Measurements from ENCODE around the gene PODNL1.

PODNL1 gene, protein sequence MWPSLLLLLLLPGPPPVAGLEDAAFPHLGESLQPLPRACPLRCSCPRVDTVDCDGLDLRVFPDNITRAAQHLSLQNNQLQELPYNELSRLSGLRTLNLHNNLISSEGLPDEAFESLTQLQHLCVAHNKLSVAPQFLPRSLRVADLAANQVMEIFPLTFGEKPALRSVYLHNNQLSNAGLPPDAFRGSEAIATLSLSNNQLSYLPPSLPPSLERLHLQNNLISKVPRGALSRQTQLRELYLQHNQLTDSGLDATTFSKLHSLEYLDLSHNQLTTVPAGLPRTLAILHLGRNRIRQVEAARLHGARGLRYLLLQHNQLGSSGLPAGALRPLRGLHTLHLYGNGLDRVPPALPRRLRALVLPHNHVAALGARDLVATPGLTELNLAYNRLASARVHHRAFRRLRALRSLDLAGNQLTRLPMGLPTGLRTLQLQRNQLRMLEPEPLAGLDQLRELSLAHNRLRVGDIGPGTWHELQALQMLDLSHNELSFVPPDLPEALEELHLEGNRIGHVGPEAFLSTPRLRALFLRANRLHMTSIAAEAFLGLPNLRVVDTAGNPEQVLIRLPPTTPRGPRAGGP

DNA sequence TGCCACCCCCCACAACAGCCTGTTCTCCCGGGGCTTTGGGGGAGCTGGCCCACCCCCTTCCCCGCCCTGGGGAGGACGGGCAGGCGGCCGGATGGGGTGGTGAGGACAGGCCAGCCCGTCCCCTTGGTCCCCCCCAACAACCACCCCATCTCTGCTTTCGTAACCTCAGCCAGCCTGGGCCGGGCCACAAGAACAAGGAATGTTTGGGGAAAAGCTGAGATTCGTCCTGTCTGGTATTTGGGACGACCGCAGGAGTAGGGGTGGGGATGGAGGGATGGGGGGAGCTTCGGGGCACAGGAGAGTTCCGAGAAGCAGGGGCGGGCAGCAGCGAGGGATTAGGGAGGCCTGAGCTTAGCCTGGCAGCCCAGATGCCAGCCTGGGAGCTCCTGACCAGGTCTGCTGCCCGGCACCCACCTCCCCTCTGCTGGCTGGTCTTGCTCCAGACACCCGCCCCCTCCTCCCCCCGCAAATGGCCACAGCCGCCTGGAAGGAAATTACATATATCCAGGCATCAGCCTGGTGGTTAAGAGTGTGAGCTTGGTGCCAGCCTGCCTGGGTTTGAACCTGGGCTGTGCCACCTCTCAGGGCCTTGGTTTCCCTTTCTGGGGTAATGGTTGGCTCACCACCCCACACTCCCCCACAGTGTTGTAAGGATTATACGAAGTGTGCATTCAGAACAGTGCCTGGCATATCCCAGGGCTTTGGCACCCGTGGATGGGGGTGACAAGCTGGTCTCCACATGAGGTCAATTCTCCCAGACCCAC is at the start of gene PODNL1:
Gene PODNL1 (minus strand): TSS at position 117 of the 764 bp plus-strand sequence. CDS start 236 bp downstream, outside the sequence.
- no peak for FAIRE-seq

DNA sequence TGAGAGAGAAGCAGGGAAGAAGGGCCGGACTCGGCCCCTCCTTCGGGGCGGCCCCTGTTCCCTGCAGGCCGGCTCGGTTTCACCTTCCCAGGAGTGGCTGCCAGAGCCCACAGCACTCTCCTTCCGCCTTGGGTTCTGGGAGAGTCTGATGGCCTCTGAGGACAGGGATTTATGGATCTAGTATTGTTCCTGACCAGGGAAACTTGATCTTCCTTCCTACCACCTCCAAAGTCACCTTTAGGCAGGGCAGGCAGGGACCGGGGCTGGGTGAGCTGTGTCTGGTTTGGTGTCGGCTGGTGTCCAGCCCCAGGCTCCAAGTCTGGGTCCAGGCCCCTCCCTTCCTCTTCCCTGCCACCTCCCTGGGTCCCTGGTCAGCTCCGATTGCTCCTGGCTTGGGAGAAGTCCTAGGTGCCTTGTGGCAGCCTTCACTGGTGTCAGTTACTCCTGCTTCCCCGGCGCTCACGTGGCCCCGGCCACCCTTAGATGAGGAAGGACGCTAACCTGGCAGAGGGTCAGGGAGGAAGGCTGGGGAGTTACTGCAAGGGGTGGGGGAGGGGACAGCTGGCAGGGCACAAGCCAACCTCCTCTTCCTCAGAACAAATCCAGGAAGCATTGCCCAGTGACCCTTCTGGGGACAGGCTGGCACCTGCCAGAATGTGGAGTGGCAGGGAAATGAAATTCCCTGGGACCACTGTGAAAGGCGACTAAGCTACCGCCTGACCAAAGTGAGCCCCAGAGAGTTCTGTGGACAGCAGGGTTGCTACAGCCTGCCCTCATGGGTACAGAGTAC is 49.1 kb upstream of the PODNL1 start:
- FAIRE-seq = no peak

DNA sequence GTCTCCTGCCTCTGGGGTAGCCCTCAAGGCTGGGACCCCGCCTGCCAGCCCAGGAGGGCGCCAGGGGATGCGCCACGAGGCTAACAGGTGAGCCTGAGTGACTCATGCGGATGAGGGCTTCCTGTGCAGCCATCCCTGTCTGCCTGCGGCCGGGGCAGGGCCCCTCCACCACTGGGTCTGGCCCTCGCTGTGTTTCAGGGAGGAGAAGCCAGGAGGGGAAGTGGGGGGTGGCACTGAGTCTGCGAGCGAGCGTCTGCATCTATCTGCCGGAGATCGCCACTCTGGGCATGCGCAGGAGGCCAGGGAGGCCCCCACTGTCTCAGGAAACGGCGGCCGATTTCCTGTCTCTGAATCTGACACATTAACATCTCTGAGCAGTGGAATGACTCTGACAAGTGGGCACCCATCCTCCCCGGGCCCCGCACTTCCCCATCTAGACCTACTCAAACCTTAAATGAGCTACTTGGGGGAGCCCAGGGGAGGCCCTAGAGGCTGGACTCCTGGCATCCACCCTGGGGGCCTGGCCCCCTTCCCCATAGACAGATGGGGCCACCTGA is 48.2 kb upstream of the PODNL1 start:
- no peak for FAIRE-seq

DNA sequence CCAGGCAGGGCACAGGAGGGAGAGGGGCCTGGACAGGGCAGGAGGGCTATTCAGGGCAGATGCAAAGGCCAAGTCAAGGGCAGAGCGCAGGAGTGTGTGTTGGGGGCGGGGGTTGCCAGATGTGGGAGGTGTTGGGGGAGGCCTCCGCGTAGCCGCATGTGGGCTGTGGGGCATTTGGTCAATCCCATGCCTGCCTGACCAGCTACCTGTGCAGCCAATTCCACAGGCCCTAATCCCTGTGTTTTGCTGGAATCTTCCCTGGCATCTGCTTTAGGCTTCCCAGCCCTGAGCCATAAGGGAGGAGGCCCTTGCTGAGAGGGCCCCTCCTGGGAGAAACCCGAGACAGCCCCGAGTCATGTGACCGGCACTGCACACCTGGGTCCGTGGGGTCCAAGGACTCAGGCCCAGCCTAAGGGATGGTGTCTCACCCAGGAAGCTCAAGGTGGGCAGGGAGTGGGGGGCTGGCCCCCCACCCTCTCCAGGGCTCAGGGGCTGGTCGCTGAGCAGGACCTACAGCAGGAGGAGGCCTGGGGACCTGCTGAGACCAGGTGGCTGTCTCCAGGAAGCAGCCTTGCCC is 47.6 kb upstream of the PODNL1 start:
- FAIRE-seq = no peak

DNA sequence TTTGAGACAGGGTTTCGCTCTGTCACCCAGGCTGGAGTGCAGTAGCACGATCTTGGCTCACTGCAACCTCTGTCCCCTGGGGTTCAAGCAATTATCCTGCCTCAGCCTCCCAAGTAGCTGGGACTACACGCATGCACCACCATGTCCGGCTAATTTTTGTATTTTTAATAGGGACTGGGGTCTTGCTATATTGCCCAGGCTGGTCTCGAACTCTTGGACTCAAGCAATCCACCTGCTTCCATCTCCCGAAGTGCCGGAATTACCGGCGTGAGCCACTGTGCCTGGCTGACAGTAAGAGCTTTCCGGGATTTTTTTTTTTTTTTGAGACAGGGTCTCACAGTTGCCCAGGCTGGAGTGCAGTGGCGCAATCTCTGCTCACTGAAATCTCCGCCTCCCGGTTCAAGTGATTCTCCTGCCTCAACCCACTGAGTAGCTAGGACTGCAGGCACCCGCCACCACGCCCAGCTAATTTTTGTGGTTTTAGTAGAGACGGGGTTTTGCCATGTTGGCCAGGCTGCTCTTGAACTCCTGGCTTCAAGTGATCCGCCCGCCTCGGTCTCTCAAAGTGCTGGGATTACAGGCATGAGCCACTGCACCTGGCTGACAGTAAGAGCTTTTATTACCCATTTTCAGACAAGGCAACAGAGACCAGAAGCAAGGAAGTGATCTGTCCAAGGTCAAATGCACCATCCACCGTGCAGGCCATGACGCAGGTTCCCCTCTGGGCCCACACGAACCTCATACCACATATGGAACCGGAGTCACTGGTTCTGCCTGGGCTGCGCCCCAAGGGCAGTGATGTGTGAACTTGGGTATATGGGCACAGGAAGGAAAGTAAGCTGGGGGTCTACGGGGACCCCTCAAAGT is 46.9 kb upstream of the PODNL1 start:
- no peak for FAIRE-seq

DNA sequence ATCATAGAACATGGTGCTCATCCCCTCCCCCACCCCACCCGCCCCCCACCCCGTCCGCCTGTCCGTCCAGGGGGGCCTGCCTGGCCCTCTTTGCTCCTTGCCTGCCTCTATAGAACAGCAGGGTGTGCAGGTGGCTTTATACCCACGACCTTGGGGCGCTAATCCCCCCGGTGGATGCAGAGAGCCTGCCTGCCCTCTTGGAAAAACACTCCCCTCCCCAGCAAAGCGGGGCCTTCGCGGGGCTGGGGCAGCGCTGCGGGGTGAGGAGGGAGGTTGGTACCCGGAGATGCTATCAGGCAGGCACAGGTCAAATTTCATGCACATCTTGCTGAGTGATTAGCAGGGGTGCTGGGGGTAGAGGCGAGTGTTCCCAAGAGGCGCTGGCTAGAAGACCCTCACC is 46.0 kb upstream of the PODNL1 start:
- no peak for FAIRE-seq

DNA sequence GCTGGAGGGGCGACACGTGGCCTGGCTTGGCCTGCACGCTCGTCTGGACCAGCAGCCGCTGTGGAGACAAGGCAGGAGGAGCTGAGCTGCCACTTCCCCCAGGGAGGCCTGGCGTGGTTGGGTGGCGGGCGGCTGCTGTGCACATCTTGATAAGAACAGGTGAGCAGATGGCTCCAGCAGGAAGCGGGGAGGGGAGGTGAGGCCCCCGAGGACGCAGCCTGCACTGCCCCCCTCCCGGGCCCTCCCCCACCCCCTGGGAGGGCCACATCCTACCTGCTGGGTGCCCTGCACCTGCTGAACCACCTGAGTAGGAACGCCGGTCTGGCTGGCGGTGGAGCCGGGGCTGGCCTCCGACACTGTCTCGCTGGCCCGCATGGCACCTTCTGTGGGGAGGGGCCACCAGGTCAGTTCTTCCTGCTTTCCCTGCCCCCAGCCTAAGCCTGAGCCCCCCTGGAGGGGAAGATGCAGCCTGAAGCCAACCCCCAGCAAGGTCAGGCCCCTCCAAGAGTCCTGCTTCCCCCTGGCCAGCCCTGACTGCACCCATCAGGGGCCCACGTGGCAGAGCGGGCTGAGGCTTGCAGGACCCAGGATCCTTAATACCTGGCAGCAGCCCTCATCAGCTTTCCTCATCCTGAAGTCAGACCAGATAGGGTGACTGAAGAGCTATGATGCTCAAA is 45.1 kb upstream of the PODNL1 start:
- FAIRE-seq = no peak

DNA sequence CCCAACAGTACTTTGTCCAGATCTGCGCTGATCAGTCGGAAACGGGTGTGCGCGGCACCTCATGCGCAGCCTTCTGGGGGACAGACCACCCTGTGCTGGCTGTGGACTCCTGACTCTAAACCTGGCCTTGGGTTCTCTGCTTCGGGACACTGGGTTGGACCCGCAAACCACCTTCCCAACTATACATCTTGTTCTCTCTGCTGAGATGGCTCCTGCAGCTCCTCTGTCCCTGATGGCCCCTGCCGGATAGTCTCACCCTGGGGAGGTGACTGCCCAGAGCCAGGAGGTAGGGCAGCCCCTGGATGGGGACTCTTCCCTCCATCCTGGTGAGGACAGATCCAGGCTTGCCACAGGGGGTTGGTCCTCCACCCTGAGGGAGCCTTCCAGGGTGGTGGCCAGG is 44.6 kb upstream of the PODNL1 start:
- no peak for FAIRE-seq

DNA sequence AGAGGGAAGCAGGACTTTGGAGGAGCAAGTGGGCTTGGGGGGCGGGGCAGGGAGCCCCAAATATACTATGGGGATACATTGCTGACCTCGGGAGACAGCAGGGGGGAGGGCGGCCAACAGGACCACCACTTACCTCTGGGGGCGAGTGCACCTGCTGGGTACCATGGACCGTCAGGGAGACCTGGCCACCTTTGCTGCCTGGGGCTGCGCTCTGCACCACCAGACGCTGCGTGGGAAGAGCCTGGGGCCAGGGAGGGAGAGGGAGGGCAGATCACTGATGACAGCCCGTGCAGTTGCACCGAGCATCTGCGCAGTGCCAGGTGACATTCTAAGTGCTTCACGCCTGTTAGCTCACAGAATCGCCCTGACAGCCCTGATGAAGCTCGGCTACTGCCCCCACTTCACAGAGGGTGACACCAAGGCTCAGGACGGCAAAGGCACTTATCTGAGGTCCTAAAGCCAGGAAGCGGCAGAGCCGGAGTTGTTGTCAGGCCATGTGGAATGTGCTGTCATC is 43.8 kb upstream of the PODNL1 start:
- no peak for FAIRE-seq

DNA sequence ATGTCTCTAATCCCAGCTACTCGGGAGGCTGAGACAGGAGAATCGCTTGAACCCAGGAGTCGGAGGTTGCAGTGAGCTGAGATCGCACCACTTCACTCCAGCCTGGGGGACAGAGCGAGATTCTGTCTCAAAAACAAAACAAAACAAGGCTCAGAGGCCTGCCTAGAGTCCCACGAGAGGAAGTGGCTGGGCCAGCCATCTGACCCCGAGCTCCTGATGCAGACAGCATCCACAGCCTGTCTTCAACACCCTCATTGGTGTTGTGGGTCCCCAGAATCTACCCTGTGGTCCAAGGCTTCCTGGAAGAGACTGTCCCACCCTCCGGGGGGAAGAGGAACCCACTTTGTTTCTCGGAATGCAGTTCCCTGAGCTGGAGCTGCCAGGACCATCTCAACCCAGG is 43.2 kb upstream of the PODNL1 start:
- FAIRE-seq = no peak

DNA sequence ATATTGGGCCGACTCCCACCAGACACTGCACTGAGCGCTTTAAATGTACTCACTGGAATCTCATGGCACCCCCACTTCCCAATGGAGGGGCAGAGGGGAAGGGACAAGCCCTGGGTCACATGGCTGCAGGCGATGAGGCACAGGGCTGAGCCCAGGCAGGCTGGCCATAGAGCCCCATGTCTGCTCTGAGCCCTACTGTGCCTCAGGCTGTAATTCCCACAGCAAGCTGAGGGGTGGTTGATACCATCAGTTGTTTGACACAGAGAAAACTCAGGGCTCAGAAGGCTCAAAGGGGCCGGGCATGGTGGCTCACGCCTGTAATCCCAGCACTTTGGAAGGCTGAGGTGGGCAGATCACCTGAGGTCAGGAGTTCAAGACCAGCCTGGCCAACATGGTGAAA is 42.8 kb upstream of the PODNL1 start:
- no peak for FAIRE-seq

DNA sequence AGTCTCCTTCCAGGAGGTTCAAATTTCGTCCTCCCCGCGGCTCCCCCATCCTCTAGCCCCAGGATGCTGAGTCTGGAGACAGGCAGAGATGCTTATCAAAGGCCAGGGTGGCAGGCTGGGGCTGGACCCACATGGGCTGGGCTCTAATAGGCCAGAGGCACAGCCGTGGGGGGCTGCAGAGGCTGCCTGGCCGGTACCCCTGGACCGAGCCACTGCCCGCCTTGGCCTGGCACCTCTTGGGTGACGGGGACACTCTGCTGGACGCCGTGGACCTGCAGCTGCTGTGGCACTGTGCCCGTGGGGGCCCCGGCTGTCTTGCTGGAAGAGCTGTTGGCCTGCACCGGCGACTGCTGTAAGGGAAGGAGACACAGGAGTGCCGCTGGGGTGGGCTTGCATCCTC is 42.1 kb upstream of the PODNL1 start:
- FAIRE-seq = no peak

DNA sequence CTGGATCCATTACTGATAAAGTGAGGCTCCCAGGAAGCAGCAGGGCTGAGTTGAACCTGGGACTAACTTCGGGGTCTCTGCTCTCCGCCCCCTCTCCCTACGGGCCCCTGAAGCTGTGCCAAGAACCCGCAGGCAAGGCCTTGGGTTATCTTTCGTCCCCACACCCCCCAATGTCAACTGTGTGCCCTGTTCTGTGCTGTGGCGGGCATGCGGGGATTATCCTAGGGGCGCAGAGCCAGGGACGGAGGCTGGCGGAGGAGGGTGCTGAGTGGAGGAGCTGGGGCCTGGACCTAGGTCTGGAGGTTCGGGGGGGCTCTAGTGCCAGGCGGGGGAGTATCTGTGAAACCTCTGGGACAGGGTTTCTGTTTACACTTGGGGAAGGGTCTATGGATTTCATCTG is 41.5 kb upstream of the PODNL1 start:
- FAIRE-seq = no peak

DNA sequence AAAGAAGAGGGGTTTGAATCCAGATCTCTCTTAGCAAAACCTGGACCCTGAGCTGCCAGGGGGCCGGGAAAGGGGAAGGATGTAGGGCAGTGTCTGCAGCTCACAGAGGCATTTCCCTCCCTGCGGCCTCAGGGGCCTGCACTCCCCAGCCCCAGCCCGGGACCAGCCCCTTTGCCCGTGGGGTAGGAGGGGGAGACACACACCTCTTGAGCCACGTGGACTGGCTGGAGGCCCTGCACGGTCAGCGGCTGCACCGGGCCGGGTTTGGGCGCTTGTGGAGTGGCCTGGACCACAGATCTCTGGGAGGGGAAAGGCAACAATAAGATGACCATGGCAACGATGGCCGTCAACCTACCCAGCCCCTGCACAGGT is 41.0 kb upstream of the PODNL1 start:
- FAIRE-seq = no peak

DNA sequence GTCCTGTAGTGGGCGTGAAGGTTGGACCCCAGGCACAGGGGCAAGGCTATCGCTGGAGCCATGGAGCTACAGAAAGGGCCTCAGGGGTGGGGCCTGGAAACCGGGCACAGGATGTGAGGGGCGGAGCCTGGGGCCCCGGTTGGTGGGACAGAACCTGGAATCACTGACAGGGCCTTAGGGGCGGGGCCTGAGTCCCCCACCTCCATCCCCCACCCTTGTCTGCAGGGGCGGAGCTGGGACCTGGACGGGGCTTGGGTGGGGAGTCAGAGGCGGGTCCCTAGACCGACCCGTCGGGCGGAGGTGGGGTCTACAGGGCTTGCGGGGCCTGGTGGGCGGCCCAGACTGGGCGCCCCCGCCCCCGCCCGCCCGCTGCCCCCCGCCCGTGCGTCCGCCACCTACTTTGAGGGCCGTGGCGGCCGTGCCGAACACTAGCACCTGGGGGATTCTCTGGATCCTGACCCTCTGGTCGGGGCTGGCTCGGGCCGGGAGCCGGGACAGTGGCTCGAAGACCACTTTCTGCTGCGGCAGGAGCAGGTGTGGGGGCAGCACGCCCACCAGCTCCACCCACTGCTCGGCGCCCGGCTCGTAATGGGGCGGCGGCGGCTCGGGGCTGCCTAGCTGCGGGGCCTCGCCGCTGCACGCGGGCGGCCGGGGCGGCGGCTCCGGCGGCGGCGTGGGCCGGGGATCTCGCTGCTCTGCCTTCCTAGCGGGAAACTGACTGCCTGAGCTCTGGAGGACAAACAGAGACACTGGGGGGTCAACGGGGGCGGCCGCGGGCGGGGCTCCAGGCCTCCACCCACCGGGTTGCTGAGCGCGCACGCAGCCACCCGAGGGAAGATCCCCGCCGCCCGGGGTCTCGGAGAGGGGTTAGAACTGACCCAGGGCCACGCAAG is 40.4 kb upstream of the PODNL1 start:
- FAIRE-seq = no peak

DNA sequence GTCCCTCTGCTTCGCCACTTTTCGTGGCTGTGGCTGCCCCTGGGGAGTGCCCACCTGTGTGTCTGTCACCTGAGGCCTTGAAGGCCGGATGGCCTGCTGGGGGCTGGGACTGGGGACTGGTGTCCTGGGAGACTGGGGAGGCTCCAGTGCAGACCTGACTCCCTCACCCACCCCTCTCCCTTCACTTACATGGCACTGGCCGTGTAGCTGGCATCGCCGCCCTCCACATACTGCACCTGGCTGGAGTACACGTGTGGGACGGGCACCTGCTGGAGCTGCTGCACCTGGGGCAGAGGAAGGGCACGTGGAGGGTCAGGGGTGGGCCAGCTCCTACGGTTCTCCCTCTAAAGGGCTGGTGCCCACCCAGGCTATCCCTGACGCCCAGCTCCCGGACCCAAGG is 39.6 kb upstream of the PODNL1 start:
- no peak for FAIRE-seq

DNA sequence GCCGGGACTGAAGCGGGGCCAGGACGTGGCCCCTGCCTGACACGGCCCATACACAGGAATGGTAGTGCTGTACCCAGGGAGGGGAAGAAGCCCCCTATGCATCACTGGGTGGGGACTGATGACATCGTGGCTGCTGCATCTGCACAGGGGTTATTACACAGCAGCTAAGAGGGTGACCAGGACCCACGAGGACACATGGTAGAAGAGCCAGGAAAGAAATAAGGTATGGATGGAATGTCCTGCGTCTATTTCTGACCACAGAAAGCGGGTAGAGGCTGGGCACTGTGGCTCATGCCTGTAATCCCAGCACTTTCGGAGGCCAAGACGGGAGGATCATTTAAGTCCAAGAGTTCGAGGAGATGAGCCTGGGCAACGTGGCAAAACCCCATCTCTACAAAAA is 38.2 kb upstream of the PODNL1 start:
- no peak for FAIRE-seq

DNA sequence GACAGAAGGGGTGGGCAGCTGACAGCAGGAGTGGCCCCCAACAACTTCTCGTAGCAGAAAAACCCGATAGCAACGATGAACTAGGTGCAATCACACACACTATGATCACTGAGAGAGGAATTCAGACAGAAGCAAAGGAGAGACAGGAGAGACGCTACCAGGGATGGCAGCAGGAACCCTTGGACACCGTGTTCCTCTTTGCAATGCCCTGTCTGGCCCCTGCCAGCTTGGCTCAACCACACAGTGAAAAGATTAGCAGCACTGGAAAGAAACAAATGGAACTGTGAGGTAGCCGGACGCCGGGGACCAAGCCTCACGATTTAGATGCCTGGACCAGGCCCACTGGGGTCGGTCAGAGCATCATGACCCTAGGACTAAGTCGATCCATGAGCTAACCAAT is 37.7 kb upstream of the PODNL1 start:
- no peak for FAIRE-seq

DNA sequence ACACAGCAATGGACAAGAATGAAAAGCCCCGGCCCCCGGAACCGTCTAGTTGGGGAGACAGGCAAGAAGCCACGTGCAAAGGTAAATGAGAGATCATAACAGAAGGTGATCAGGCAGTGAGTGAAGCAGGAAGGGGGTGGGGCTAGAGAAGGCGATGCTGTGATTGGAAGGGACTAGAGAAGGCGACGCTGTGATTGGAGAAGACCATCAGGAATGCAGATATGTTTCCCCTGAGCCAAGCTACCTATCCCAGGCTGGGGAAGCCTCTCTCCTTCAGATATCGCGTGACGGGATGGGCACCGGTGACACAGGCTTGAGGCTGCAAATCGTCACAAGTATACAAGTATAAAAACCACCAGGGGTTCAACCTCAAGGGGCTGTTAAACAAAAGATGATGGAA is 35.9 kb upstream of the PODNL1 start:
- FAIRE-seq = no peak
